T47D (cell line): ENCODE results near the gene SPATA7.
"Not testable (repeated sequence)": the region's sequence is repeated elsewhere in the genome, so short reads cannot be mapped to it uniquely, and the experiment has no call there.

Experiments used
- DNase-seq, 2 experiments: peaks; one replicate each; pipeline versions ENCODE4 v3.0.0 to v3.0.0-alpha.2; 2011 to 2012; ENCODE audit warnings: low read depth in 1 of 2, low spot score in 1 of 2
- JUND ChIP-seq: IDR thresholded peaks from 2 replicates; pipeline ENCODE4 v1.6.1; 2012; ENCODE audit warnings: low read depth
- in situ Hi-C: cut with HindIII; loops from 2 replicates; pipeline ENCODE4 v1.10.0; 2016; ENCODE audit warnings: low sequenced_read_pairs, low pct_unique_long_range_greater_than_20kb

The SPATA7 gene

GRCh38 chr14:88369496-88369895 lies 16.0 kb upstream of the SPATA7 start:
- DNase-seq = no peak
- no peak for TF ChIP-seq JUND
- in situ Hi-C loops = no loop called here

GRCh38 chr14:88379706-88380343 lies 5.6 kb upstream of the SPATA7 start:
- in situ Hi-C loops = no loop called here
- DNase-seq = no peak
- no peak for TF ChIP-seq JUND

GRCh38 chr14:88380405-88380804 lies 5.1 kb upstream of the SPATA7 start:
- in situ Hi-C loops = no loop called here
- TF ChIP-seq JUND = no peak
- peak in 1 of 2 experiments; percentile 43 for DNase-seq

- DNase-seq, in situ Hi-C loops: not testable (repeated sequence)
Measured at GRCh38 chr14:88381634-88382033, 3.8 kb upstream of the SPATA7 start.

- in situ Hi-C loops = no loop called here
- peak in 1 of 2 experiments; percentile 13 for DNase-seq
- no peak for TF ChIP-seq JUND
Measured at GRCh38 chr14:88384718-88385117, 739 bp upstream of the SPATA7 start.

GRCh38 chr14:88386256-88386794 lies 868 bp downstream of the SPATA7 start:
- no peak for TF ChIP-seq JUND
- in situ Hi-C loops = no loop called here
- DNase-seq = no peak

- TF ChIP-seq JUND = no peak
- no peak for DNase-seq
- in situ Hi-C loops = no loop called here
Measured at GRCh38 chr14:88388741-88389282, 3.4 kb downstream of the SPATA7 start.

- no peak for TF ChIP-seq JUND
- DNase-seq = no peak
- in situ Hi-C loops = no loop called here
Measured at GRCh38 chr14:88392609-88393008, 7.2 kb downstream of the SPATA7 start.

- in situ Hi-C loops = no loop called here
- no peak for TF ChIP-seq JUND
- DNase-seq = no peak
Measured at GRCh38 chr14:88411039-88411438, 25.6 kb downstream of the SPATA7 start.

GRCh38 chr14:88417594-88417993 lies 32.1 kb downstream of the SPATA7 start:
- DNase-seq = peak in 1 of 2 experiments; percentile 35
- TF ChIP-seq JUND = no peak
- in situ Hi-C loops = no loop called here

GRCh38 chr14:88420187-88420586 lies 34.7 kb downstream of the SPATA7 start:
- DNase-seq = no peak
- no peak for TF ChIP-seq JUND
- in situ Hi-C loops = no loop called here

GRCh38 chr14:88421286-88421685 lies 35.8 kb downstream of the SPATA7 start:
- no peak for DNase-seq
- in situ Hi-C loops = no loop called here
- no peak for TF ChIP-seq JUND

- no peak for DNase-seq
- in situ Hi-C loops = no loop called here
- TF ChIP-seq JUND = no peak
Measured at GRCh38 chr14:88422047-88422446, 36.6 kb downstream of the SPATA7 start.
